NB4 (cell line): ENCODE data around the gene INHBA.

Experiments used
- CTCF ChIP-seq: IDR thresholded peaks from one replicate; pipeline ENCODE4 v1.5.1; 2012; ENCODE audit warnings: low read depth, low read length
- MAX ChIP-seq: IDR thresholded peaks from 2 replicates; pipeline ENCODE4 v1.6.1; 2011; ENCODE audit warnings: low read depth, low read length
- MYC ChIP-seq: IDR thresholded peaks from 2 replicates; pipeline ENCODE4 v1.6.1; 2011; ENCODE audit warnings: low read depth, low read length
- POLR2A ChIP-seq: IDR thresholded peaks from 2 replicates; pipeline ENCODE4 v1.6.1; 2011; ENCODE audit warnings: mild to moderate bottlenecking; ENCODE audit not compliant: insufficient read length; ENCODE audit errors: extremely low read depth

GRCh38 chr7:41698114-41698513, 4.8 kb downstream of the INHBA start:
- TF ChIP-seq POLR2A, result no peak
- TF ChIP-seq MYC, result no peak
- no peak for TF ChIP-seq CTCF
- TF ChIP-seq MAX, result no peak
